ENCODE measurements around the gene RNF128.

RNF128 gene

DNA sequence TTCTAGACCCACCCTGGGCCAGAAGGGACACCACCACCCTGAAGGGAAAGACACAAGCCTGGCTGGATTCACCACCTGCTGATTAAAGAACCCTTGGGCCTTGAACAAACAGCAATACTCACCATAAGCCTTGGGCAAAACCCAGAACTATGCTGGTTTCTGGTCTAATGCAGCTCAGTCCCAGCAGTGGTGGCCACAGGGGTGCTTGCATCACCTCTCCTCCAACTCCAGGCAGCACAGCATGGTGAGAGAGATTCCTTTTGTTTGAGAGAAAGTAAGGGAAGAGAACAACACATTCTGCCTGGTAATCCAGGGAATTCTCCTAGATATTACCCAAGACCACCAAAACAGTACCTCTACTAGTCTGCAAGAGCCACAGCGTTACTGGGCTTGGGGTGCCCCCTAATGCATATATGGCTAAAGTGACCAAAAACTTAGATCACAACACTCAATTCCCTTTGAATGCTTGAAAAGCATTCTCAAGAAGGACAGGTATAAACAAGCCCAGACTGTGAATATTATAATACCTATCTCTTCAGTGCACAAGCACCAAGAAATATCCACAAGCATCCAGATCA lies 25.7 kb downstream of the RNF128 start:
- TF ChIP-seq RAD21 (IDR thresholded peaks at IDR 0.05; ENCODE audit: low read depth) (peak; percentile 47), YY1 (IDR thresholded peaks at IDR 0.05; ENCODE audit: low read depth) (no peak), EGR1 (IDR thresholded peaks at IDR 0.05) (no peak)

DNA sequence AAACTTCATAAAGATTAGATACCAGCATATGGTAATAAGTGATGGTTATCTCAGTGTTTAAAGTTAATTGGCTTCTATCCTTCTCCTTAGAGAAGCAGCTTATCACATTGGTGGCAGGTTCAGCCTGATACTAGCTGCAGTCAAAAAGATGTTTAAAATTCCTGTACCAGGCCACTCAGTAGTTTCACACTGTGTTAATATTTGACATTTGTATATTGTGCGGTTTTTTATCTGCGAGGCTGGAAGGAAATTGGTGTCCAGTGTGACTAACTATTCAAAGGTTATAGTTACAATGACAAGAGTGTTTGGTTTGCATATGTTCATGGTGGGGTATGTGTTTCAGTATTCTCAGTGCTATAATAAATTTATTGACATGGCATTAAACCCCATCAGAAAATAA lies 48.5 kb downstream of the RNF128 start:
- no peak for TF ChIP-seq FOXM1 (IDR thresholded peaks at IDR 0.05; ENCODE audit: borderline replicate concordance, low read depth)
- TF ChIP-seq, protein P1, sequence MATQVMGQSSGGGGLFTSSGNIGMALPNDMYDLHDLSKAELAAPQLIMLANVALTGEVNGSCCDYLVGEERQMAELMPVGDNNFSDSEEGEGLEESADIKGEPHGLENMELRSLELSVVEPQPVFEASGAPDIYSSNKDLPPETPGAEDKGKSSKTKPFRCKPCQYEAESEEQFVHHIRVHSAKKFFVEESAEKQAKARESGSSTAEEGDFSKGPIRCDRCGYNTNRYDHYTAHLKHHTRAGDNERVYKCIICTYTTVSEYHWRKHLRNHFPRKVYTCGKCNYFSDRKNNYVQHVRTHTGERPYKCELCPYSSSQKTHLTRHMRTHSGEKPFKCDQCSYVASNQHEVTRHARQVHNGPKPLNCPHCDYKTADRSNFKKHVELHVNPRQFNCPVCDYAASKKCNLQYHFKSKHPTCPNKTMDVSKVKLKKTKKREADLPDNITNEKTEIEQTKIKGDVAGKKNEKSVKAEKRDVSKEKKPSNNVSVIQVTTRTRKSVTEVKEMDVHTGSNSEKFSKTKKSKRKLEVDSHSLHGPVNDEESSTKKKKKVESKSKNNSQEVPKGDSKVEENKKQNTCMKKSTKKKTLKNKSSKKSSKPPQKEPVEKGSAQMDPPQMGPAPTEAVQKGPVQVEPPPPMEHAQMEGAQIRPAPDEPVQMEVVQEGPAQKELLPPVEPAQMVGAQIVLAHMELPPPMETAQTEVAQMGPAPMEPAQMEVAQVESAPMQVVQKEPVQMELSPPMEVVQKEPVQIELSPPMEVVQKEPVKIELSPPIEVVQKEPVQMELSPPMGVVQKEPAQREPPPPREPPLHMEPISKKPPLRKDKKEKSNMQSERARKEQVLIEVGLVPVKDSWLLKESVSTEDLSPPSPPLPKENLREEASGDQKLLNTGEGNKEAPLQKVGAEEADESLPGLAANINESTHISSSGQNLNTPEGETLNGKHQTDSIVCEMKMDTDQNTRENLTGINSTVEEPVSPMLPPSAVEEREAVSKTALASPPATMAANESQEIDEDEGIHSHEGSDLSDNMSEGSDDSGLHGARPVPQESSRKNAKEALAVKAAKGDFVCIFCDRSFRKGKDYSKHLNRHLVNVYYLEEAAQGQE (IDR thresholded peaks at IDR 0.05; ENCODE audit: low read depth): no peak
- no peak for TF ChIP-seq ZBTB7A (IDR thresholded peaks at IDR 0.05; ENCODE audit: low read depth)
- TF ChIP-seq TAF1 (IDR thresholded peaks at IDR 0.05; ENCODE audit: low read depth): no peak
- no peak for TF ChIP-seq RAD21 (IDR thresholded peaks at IDR 0.05; ENCODE audit: low read depth)
- TF ChIP-seq EP300 (IDR thresholded peaks at IDR 0.05; ENCODE audit: borderline replicate concordance): no peak
- TF ChIP-seq EGR1 (IDR thresholded peaks at IDR 0.05): no peak

DNA sequence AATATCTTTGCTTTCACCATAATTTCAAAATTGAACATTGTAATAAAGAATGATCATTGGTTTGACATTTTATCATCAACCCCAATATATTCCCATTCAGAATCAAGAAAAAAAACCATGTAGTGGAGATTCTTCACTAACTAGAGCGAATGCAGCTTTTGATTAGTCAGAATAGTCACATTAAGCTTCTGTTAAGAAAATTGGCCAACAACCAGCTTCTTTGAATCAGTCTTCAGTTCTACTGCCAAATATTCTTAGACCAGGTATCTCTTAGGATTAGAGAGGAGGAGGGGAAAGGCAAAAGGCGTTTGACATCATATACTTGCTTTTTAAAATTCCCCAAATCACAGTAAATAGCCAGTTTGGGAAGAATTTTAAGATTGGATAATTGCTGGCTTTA lies 53.8 kb downstream of the RNF128 start:
- TF ChIP-seq, protein P2, sequence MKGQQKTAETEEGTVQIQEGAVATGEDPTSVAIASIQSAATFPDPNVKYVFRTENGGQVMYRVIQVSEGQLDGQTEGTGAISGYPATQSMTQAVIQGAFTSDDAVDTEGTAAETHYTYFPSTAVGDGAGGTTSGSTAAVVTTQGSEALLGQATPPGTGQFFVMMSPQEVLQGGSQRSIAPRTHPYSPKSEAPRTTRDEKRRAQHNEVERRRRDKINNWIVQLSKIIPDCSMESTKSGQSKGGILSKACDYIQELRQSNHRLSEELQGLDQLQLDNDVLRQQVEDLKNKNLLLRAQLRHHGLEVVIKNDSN (IDR thresholded peaks at IDR 0.05): no peak
- no peak for TF ChIP-seq TEAD4 (IDR thresholded peaks at IDR 0.05)

DNA sequence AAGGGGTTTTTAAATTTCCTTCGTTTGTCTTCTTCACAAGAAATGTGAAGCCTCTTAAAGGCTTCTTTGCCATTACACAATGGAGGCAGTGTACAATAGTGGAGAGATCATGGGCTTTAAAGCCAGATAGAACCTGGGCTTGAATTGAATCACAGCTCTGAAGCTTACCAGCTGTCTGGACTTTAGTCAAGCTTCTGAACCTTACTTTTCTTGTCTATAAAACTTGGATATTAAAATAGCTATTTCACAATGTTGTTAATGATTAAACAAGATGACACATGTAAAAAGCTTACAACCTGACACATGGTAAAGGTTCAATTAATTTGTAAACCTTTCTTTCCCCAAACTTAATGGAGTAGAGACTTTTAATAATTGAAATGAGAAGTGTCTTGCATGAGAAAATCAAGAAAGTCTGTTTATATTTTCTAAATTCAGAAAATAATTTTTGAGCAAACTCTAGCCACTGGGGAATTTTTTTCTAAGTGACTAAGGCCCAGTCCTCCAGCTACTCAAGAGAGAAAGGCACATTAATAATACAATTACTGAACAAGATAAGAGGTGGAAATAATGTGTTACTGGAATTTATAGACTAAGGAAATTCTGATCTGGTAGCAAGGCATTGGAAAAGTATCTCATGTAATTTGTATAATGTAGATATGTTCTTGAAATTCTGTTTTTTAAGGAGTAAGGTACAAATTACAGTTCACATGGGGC lies 54.3 kb downstream of the RNF128 start:
- TF ChIP-seq ZBTB7A (IDR thresholded peaks at IDR 0.05; ENCODE audit: low read depth) (no peak), FOXM1 (IDR thresholded peaks at IDR 0.05; ENCODE audit: borderline replicate concordance, low read depth) (no peak), CREB1 (IDR thresholded peaks at IDR 0.05; ENCODE audit: low read depth) (no peak), TAF1 (IDR thresholded peaks at IDR 0.05; ENCODE audit: low read depth) (no peak), RAD21 (IDR thresholded peaks at IDR 0.05; ENCODE audit: low read depth) (no peak), TCF12 (IDR thresholded peaks at IDR 0.05; ENCODE audit: low read depth) (no peak), TEAD4 (IDR thresholded peaks at IDR 0.05) (no peak), EGR1 (IDR thresholded peaks at IDR 0.05) (no peak), NFIC (IDR thresholded peaks at IDR 0.05) (no peak), YY1 (IDR thresholded peaks at IDR 0.05; ENCODE audit: low read depth) (no peak), CEBPB (IDR thresholded peaks at IDR 0.05) (no peak), EP300 (IDR thresholded peaks at IDR 0.05; ENCODE audit: borderline replicate concordance) (no peak)
- TF ChIP-seq, protein P1 (IDR thresholded peaks at IDR 0.05; ENCODE audit: low read depth): no peak
- TF ChIP-seq, protein P2 (IDR thresholded peaks at IDR 0.05): no peak
- TF ChIP-seq, protein P3, sequence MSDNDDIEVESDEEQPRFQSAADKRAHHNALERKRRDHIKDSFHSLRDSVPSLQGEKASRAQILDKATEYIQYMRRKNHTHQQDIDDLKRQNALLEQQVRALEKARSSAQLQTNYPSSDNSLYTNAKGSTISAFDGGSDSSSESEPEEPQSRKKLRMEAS (IDR thresholded peaks at IDR 0.05): no peak

DNA sequence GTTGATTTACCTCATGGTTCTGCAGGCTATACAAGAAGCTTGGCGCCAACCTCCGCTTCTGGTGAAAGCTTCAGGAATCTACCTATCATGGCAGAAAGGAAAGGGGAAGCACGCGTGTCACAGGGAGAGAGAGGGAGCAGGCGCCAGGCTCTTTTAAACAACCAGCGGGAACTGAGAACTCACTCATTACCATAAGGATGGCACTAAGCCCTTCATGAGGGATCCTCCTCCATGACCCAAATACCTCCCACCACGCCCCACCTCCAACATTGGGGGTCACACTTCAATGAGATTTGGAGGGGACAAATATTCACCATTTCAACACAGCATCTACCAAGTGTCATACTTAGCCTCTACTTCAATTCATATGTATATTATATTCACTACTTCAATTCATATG lies 57.2 kb downstream of the RNF128 start:
- TF ChIP-seq ZBTB7A (IDR thresholded peaks at IDR 0.05; ENCODE audit: low read depth): no peak
- no peak for TF ChIP-seq NFIC (IDR thresholded peaks at IDR 0.05)
- TF ChIP-seq EP300 (IDR thresholded peaks at IDR 0.05; ENCODE audit: borderline replicate concordance): no peak
- TF ChIP-seq, protein P1 (IDR thresholded peaks at IDR 0.05; ENCODE audit: low read depth): no peak
- no peak for TF ChIP-seq TAF1 (IDR thresholded peaks at IDR 0.05; ENCODE audit: low read depth)
